GM12878 (cell line): Measurements from ENCODE around the gene PHF1. TPM values are rescaled to one million over a fixed set of nuclear protein-coding genes. Genes with fewer than 3 reads are reported as not detected.
"Not testable (repeated sequence)": the region's sequence is repeated elsewhere in the genome, so short reads cannot be mapped to it uniquely, and the experiment has no call there.

Experiments
- ATAC-seq: fragments of 200-7000 bp; cut with Tn5 transposase; 3 replicates; pipeline ENCODE4 v1.9.1; 2020; ENCODE audit warnings: mild to moderate bottlenecking, moderate library complexity
- BruUV-seq: library from RNA; stranded (reverse); fragments of 400-500 nt; replicated peaks from 2 replicates; lab custom pipeline; 2021; lab: Mats Ljungman, UMichigan
- CTCF ChIA-PET: fragments of 300-600 bp; sonication (Branson Sonifier 250); formaldehyde crosslinking; extraction: SDS; loops from one replicate; lab custom pipeline; 2021; ENCODE audit warnings: inconsistent platforms; lab: Yijun Ruan, JAX
- POLR2A ChIA-PET: fragments of 350-600 bp; formaldehyde crosslinking; extraction: SDS; loops from one replicate; lab custom pipeline; 2021; ENCODE audit warnings: inconsistent platforms; lab: Charles Lee
- RAD21 ChIA-PET: fragments of 300-600 bp; sonication (Branson Sonifier 250); formaldehyde crosslinking; loops from one replicate; lab custom pipeline; 2023; ENCODE audit warnings: antibody characterized with exemption; ENCODE audit not compliant: unreplicated experiment; lab: Charles Lee
- SMC1A ChIA-PET: fragments of 300-600 bp; sonication (Branson Sonifier 250); formaldehyde crosslinking; loops from one replicate; lab custom pipeline; 2023; ENCODE audit not compliant: unreplicated experiment, uncharacterized antibody; lab: Charles Lee
- DNase-seq: peaks from one replicate; pipeline ENCODE4 v3.0.0-alpha.2; 2011; ENCODE audit warnings: low read depth, low spot score
- FAIRE-seq: peaks from 3 replicates; lab custom pipeline; 2011; peaks lifted over from hg19 to GRCh38; lab: Jason Lieb, UNC
- H2AFZ ChIP-seq: 2 replicates; pipeline ENCODE4 v1.6.0; 2011; ENCODE audit warnings: low read depth, low read length, control low read depth; ENCODE audit not compliant: control insufficient read depth
- H3K27ac ChIP-seq: 2 replicates; pipeline ENCODE4 v1.5.1; 2011; ENCODE audit warnings: control low read depth; ENCODE audit not compliant: control insufficient read depth, insufficient read depth
- H3K27me3 ChIP-seq, 2 experiments: replicated peaks in 1 of 2; 2 replicates each; pipeline versions ENCODE4 v1.6.0 to v1.6.1; 2011; ENCODE audit warnings: low read length in 1 of 2; ENCODE audit not compliant: control insufficient read depth in 2 of 2, insufficient read depth in 2 of 2
- H3K36me3 ChIP-seq, 2 experiments: 2 replicates each; pipeline ENCODE4 v1.5.1; 2011; ENCODE audit warnings: low read length in 1 of 2; ENCODE audit not compliant: control insufficient read depth in 2 of 2, insufficient read depth in 2 of 2
- H3K4me1 ChIP-seq: 2 replicates; pipeline ENCODE4 v1.6.1; 2011; ENCODE audit warnings: mild to moderate bottlenecking, low read length, moderate library complexity, mixed read lengths; ENCODE audit not compliant: control insufficient read depth, insufficient read depth
- H3K4me2 ChIP-seq: 2 replicates; pipeline ENCODE4 v1.6.0; 2011; ENCODE audit warnings: control low read depth; ENCODE audit not compliant: control insufficient read depth, insufficient read depth
- H3K4me3 ChIP-seq: fragments of 200-600 bp; sonication (generic); 2 replicates; pipeline ENCODE4 v1.5.1; 2016
- H3K79me2 ChIP-seq: 2 replicates; pipeline ENCODE4 v1.6.0; 2011; ENCODE audit warnings: low read length; ENCODE audit not compliant: control insufficient read depth, insufficient read depth
- H3K9ac ChIP-seq: 2 replicates; pipeline ENCODE4 v1.8.0; 2011; ENCODE audit warnings: low read length, control low read depth, mixed read lengths; ENCODE audit not compliant: control insufficient read depth, insufficient read depth
- H3K9me3 ChIP-seq: replicated peaks from 3 replicates; pipeline ENCODE4 v1.5.1; 2011; ENCODE audit warnings: mild to moderate bottlenecking, low read length; ENCODE audit not compliant: control insufficient read depth, insufficient read depth
- H4K20me1 ChIP-seq: 2 replicates; pipeline ENCODE4 v1.6.0; 2011; ENCODE audit not compliant: control insufficient read depth, insufficient read depth
- WGBS: methylation state at CpG from one replicate; pipeline ENCODE4 v1.1.6; 2016; ENCODE audit warnings: low lambda C conversion rate; ENCODE audit not compliant: insufficient replicate concordance, insufficient coverage; ENCODE audit errors: missing lambda C conversion rate; 5-methylcytosine and 5-hydroxymethylcytosine counted together
- in situ Hi-C: fragments of 300-500 bp; cut with MboI; formaldehyde crosslinking; loops from 9 replicates; pipeline ENCODE4 v1.14.3; 2018; ENCODE audit warnings: mixed read lengths
- intact Hi-C: fragments of 100-400 bp; cut with micrococcal nuclease; formaldehyde crosslinking; loops from one replicate; pipeline ENCODE4 v1.14.2; 2022; ENCODE audit not compliant: unreplicated experiment
- polyA plus RNA-seq, 11 experiments: library from polyadenylated mRNA; depleted of rRNA in 4 of 11; unstranded in 6 of 11; stranded (reverse) in 5 of 11; fragments of >200 nt; fragmentation: Nextera tagmentation in 4 of 11; fragmentation: Illumina TruSeq in 1 of 11; extraction: Ambion mirVana in 4 of 11; extraction: Trizol in 1 of 11; gene quantifications; 1 replicate in 1 of 11; 2 replicates in 10 of 11; pipeline versions ENCODE4 v1.2.1 to v1.2.3, GENCODE V29; 2011 to 2016; ENCODE audit warnings: inconsistent platforms in 2 of 11, missing spikeins in 2 of 11, low read depth in 1 of 11
- total RNA-seq, 4 experiments: library from RNA; depleted of rRNA in 3 of 4; stranded (reverse); fragments of >200 nt in 3 of 4; fragmentation: Illumina TruSeq in 1 of 4; extraction: Trizol in 1 of 4; gene quantifications; 2 replicates each; pipeline versions ENCODE4 v1.2.1 to v1.2.3, GENCODE V29; 2013 to 2021

PHF1 gene
- total and polyA plus RNA-seq, 10 of the 15 experiments (the other 5 are each of a cell fraction or from before 2014, with no cell fraction given): 1.3 to 17.8 (median 6.2) TPM

DNA sequence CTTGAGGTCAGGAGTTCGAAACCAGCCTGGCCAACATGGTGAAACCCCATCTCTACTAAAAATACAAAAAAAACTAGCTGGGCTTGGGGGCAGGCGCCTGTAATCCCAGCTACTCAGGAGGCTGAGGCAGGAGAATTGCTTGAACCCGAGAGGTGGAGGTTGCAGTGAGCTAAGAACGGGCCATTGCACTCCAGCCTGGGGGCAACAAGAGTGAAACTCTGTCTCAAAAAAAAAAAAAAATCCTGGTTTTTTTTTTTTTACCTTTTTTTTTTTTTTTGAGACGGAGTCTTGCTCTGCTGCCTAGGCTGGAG is 43.1 kb upstream of the PHF1 start:
- H3K36me3 ChIP-seq, CTCF ChIA-PET, H2AFZ ChIP-seq, ATAC-seq, H3K9ac ChIP-seq, BruUV-seq, H3K79me2 ChIP-seq, H3K4me2 ChIP-seq, in situ Hi-C loops, H3K4me1 ChIP-seq, H4K20me1 ChIP-seq, H3K9me3 ChIP-seq, RAD21 ChIA-PET, SMC1A ChIA-PET, intact Hi-C loops, DNase-seq, H3K27ac ChIP-seq, H3K4me3 ChIP-seq, FAIRE-seq, H3K27me3 ChIP-seq: not testable (repeated sequence)
- WGBS: 49% methylated on average over 4 of the region's 5 CpGs
- POLR2A ChIA-PET: interaction anchor here (0.6 to 0.9 kb wide), 4 partner anchors 50 to 284 kb away, joined by 3 to 8 read pairs (median 5); partner anchors contain the start of gene ZBTB22

DNA sequence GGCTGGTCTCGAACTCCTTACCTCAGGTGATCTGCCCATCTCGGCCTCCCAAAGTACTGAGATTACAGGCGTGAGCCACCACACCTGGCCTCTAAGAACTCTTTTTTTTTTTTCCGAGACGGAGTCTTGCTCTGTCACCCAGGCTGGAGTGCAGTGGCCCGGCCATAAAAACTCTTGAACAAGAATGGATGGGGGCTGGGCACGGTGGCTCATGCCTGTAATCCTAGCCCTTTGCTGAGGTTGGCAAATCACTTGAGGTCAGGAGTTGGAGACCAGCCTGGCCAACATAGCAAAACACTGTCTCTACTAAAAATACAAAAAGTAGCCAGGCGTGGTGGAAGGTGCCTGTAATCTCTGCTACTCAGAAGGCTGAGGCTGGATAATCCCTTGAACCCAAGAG is 38.9 kb upstream of the PHF1 start:
- 56% methylated on average over 8 of the region's 8 CpGs for whole genome bisulfite sequencing
- H3K4me2 ChIP-seq, H3K9ac ChIP-seq, ATAC-seq, DNase-seq, RAD21 ChIA-PET, H3K79me2 ChIP-seq, CTCF ChIA-PET, H3K36me3 ChIP-seq, H3K4me3 ChIP-seq, FAIRE-seq, in situ Hi-C loops, H3K4me1 ChIP-seq, H3K27ac ChIP-seq, H3K27me3 ChIP-seq, SMC1A ChIA-PET, POLR2A ChIA-PET, H2AFZ ChIP-seq, BruUV-seq, H4K20me1 ChIP-seq, intact Hi-C loops, H3K9me3 ChIP-seq: not testable (repeated sequence)
